Aorta (tissue), 5 donors: ENCODE measurements around the gene ZNF500. TPM values are rescaled to one million over a fixed set of nuclear protein-coding genes. Genes with fewer than 3 reads are reported as not detected.
A peak's percentile ranks its signal among the peaks of the same experiment; 100 is the strongest.

Experiments used
- ATAC-seq: fragments of 200-7000 bp; cut with Tn5 transposase; one replicate; pipeline ENCODE4 v1.9.1; 2022; ENCODE audit warnings: moderate library complexity; ENCODE audit not compliant: low FRiP score
- DNase-seq, 2 donors: peaks; one replicate each; pipeline ENCODE4 v3.0.0-alpha.2; 2020
- H3K27ac ChIP-seq, 2 donors: one replicate each; pipeline ENCODE4 v1.5.1; 2013; ENCODE audit warnings: low read length in 2 of 2, mild to moderate bottlenecking in 2 of 2, moderate library complexity in 2 of 2, control low read depth in 1 of 2, inconsistent platforms in 1 of 2, low read depth in 1 of 2
- H3K27me3 ChIP-seq, 2 donors: one replicate each; pipeline ENCODE4 v1.6.1; 2013; ENCODE audit warnings: control low read depth in 1 of 2, low read length in 1 of 2, mild to moderate bottlenecking in 1 of 2, moderate library complexity in 1 of 2; ENCODE audit not compliant: insufficient read depth in 2 of 2, control insufficient read depth in 1 of 2
- H3K36me3 ChIP-seq, 2 donors: one replicate each; pipeline ENCODE4 v1.6.1; 2013; ENCODE audit warnings: control low read depth in 1 of 2, low read length in 1 of 2, mild to moderate bottlenecking in 1 of 2; ENCODE audit not compliant: insufficient read depth in 2 of 2, control insufficient read depth in 1 of 2
- H3K4me1 ChIP-seq, 2 donors: one replicate each; pipeline ENCODE4 v1.6.1; 2013; ENCODE audit warnings: low read length in 2 of 2, control low read depth in 1 of 2, mild to moderate bottlenecking in 1 of 2, moderate library complexity in 1 of 2; ENCODE audit not compliant: insufficient read depth in 2 of 2, control insufficient read depth in 1 of 2
- H3K4me3 ChIP-seq, 2 donors: one replicate each; pipeline ENCODE4 v1.5.1; 2013; ENCODE audit warnings: low read length in 2 of 2, control low read depth in 1 of 2, mild to moderate bottlenecking in 1 of 2
- H3K9me3 ChIP-seq: one replicate; pipeline ENCODE4 v1.6.1; 2013; ENCODE audit warnings: mild to moderate bottlenecking, low read length; ENCODE audit not compliant: control insufficient read depth
- WGBS, 2 donors: extraction: QIAGEN DNeasy Blood & Tissue Kit; methylation state at CpG; one replicate each; pipeline ENCODE4 v1.1.7; 2013; 5-methylcytosine and 5-hydroxymethylcytosine counted together
- intact Hi-C, 2 donors: fragments of 100-400 bp; cut with DNase I; formaldehyde crosslinking; loops; one replicate each; pipeline versions ENCODE4 v1.14.2 to v1.15.0; 2022
- polyA plus RNA-seq, 2 donors: library from polyadenylated mRNA; stranded (reverse); fragments of 200-250 nt; gene quantifications; one replicate each; pipeline ENCODE4 v1.2.3, GENCODE V29; 2013
- total RNA-seq, 2 donors: library from RNA; stranded (reverse); fragmentation: NEBNext Ultra II Directional; extraction: Animal tissue kit (Norgen Biotek cat#: 25700); gene quantifications; one replicate each; pipeline ENCODE4 v1.2.1, GENCODE V29; 2021
- donor health status: healthy with polysubstance abuse.
- donor health status: Bipolar disorder and iron deficiency.
- donor health status: DM: no; HTN: no; CAD: no.
- donor health status: DM: no; HTN: no; CAD: no.
- donor health status: DM: yes; HTN: yes; CAD: no.

The ZNF500 gene
- total and polyA plus RNA-seq, 4 donors, result 1.9 to 17.0 (median 13.0) TPM

GRCh38 chr16:4733211-4733742 is 33.7 kb downstream of the ZNF500 start:
- Histone ChIP-seq H3K4me3 (peak overlapping the region; percentile 64 to 84), H3K27me3 (no peaks in the 10 kb centered on the region), H3K4me1 (no peaks in the 10 kb centered on the region), H3K36me3 (no peaks in the 10 kb centered on the region), H3K27ac (no peak overlapping the region), H3K9me3 (no peaks in the 10 kb centered on the region)
- 26 to 31% methylated on average over 17 of the region's 17 CpGs for WGBS, 2 donors
- ATAC-seq (no peak), DNase-seq (no peak)
- intact Hi-C loops, result no loop called here

GRCh38 chr16:4729876-4730275 is 37.1 kb downstream of the ZNF500 start:
- no peaks in the 10 kb centered on the region for H3K4me1 ChIP-seq
- ATAC-seq (no peak), DNase-seq (peak in 1 of 2 donors; percentile 16)
- H3K4me3 ChIP-seq, result no peak overlapping the region
- no peaks in the 10 kb centered on the region for H3K9me3 ChIP-seq
- peaks cover 0 to 6% of the 10 kb centered on the region in 2 donors for H3K36me3 ChIP-seq
- intact Hi-C loops, result no loop called here
- H3K27me3 ChIP-seq, result no peaks in the 10 kb centered on the region
- WGBS, 2 donors, result 93% methylated on average over 15 of the region's 15 CpGs
- H3K27ac ChIP-seq, result no peak overlapping the region

GRCh38 chr16:4728676-4729075 is 38.3 kb downstream of the ZNF500 start:
- intact Hi-C loops, result no loop called here

GRCh38 chr16:4726616-4727015 is 40.3 kb downstream of the ZNF500 start:
- H3K4me1 ChIP-seq, result peaks cover 0 to 2% of the 10 kb centered on the region in 2 donors
- 93% methylated on average over 18 of the region's 18 CpGs for WGBS, 2 donors
- no peaks in the 10 kb centered on the region for H3K27me3 ChIP-seq
- H3K9me3 ChIP-seq, result no peaks in the 10 kb centered on the region
- no peak for ATAC-seq
- peaks cover 2 to 8% of the 10 kb centered on the region in 2 donors for H3K36me3 ChIP-seq
- no peak overlapping the region for H3K27ac ChIP-seq
- intact Hi-C loops, result no loop called here
- no peak overlapping the region for H3K4me3 ChIP-seq
- no peak for DNase-seq

More at GRCh38 chr16:4728676-4729075, 38.3 kb downstream of the ZNF500 start:
- no peaks in the 10 kb centered on the region for H3K9me3 ChIP-seq
- H3K4me1 ChIP-seq, result no peaks in the 10 kb centered on the region
- ATAC-seq (no peak), DNase-seq (no peak)
- no peak overlapping the region for H3K27ac ChIP-seq
- no peaks in the 10 kb centered on the region for H3K27me3 ChIP-seq
- WGBS, 2 donors, result 93% methylated on average over 8 of the region's 8 CpGs
- H3K4me3 ChIP-seq, result no peak overlapping the region
- H3K36me3 ChIP-seq, result peaks cover 2 to 6% of the 10 kb centered on the region in 2 donors

- H3K27me3 ChIP-seq, result no peaks in the 10 kb centered on the region
- peaks cover 0 to 2% of the 10 kb centered on the region in 2 donors for H3K4me1 ChIP-seq
- 81% methylated on average over 11 of the region's 11 CpGs for WGBS, 2 donors
- DNase-seq (no peak), ATAC-seq (no peak)
- peaks cover 2 to 8% of the 10 kb centered on the region in 2 donors for H3K36me3 ChIP-seq
- H3K4me3 ChIP-seq, result no peak overlapping the region
- intact Hi-C loops, result no loop called here
- no peak overlapping the region for H3K27ac ChIP-seq
- no peaks in the 10 kb centered on the region for H3K9me3 ChIP-seq
These were observed 42.2 kb downstream of the ZNF500 start for GRCh38 chr16:4724661-4725270.

- peaks cover 2 to 8% of the 10 kb centered on the region in 2 donors for H3K36me3 ChIP-seq
These were observed 43.7 kb downstream of the ZNF500 start for GRCh38 chr16:4723071-4723767.

GRCh38 chr16:4718466-4718865 is 48.5 kb downstream of the ZNF500 start:
- Histone ChIP-seq H3K4me3 (no peak overlapping the region), H3K9me3 (no peaks in the 10 kb centered on the region), H3K27ac (no peak overlapping the region), H3K27me3 (no peaks in the 10 kb centered on the region), H3K4me1 (peaks cover 0 to 2% of the 10 kb centered on the region in 2 donors), H3K36me3 (peaks cover 2 to 5% of the 10 kb centered on the region in 2 donors)
- ATAC-seq (no peak), DNase-seq (no peak)
- 51 to 56% methylated on average over 5 of the region's 5 CpGs for WGBS, 2 donors
- intact Hi-C loops, result loop anchor here in 1 of 2 donors (10.0 kb wide), 1 partner anchor 64 kb away; no protein-coding TSS in a partner anchor

More at GRCh38 chr16:4723071-4723767, 43.7 kb downstream of the ZNF500 start:
- H3K4me1 ChIP-seq, result peaks cover 0 to 2% of the 10 kb centered on the region in 2 donors
- 53 to 57% methylated on average over 14 of the region's 14 CpGs for WGBS, 2 donors
- H3K9me3 ChIP-seq, result no peaks in the 10 kb centered on the region
- no peaks in the 10 kb centered on the region for H3K27me3 ChIP-seq
- H3K4me3 ChIP-seq, result no peak overlapping the region
- intact Hi-C loops, result no loop called here
- H3K27ac ChIP-seq, result peak overlapping the region in 1 of 2 donors; percentile 65
- ATAC-seq (no peak), DNase-seq (no peak)

- Histone ChIP-seq H3K4me3 (no peak overlapping the region), H3K36me3 (peaks cover 2 to 3% of the 10 kb centered on the region in 2 donors)
- WGBS, 2 donors, result 92 to 97% methylated on average over 2 of the region's 2 CpGs
These were observed 52.0 kb downstream of the ZNF500 start for GRCh38 chr16:4714996-4715395.

More at GRCh38 chr16:4714996-4715395, 52.0 kb downstream of the ZNF500 start:
- no peak overlapping the region for H3K27ac ChIP-seq
- no peak for DNase-seq
- H3K27me3 ChIP-seq, result no peaks in the 10 kb centered on the region
- no peak for ATAC-seq
- H3K4me1 ChIP-seq, result no peaks in the 10 kb centered on the region
- H3K9me3 ChIP-seq, result no peaks in the 10 kb centered on the region
- intact Hi-C loops, result loop anchor here in 1 of 2 donors (10.0 kb wide), 1 partner anchor 60 kb away; no protein-coding TSS in a partner anchor
